ENCODE measurements around the gene CDC27.

GRCh38 chr17:47199627-47200324 is 10.7 kb upstream of the CDC27 start:
- TF ChIP-seq CTCF (IDR thresholded peaks at IDR 0.05; ENCODE audit: insufficient read depth, low read length): no peak
- TF ChIP-seq GABPA (IDR thresholded peaks at IDR 0.05; ENCODE audit: low read depth): no peak
- TF ChIP-seq REST (IDR thresholded peaks at IDR 0.05; ENCODE audit: insufficient replicate concordance, low read depth): no peak
